Renal cortex interstitium (tissue), 3 donors: ENCODE data around the gene FFAR3. TPM values are rescaled to one million over a fixed set of nuclear protein-coding genes. Genes with fewer than 3 reads are reported as not detected.

Source experiments
- polyA plus RNA-seq, 3 donors: library from polyadenylated mRNA; unstranded; fragments of 120-200 nt; gene quantifications; one replicate each; pipeline ENCODE4 v1.2.1, GENCODE V29; 2013; ENCODE audit not compliant: insufficient read length in 3 of 3

FFAR3 gene
- polyA plus RNA-seq, 3 donors: 0.11 to 0.20 (median 0.17) TPM

Other genes starting within 250 kb of the FFAR3 start
- 10 to 100 TPM; 11.7 to 16.6 (median 12.0) TPM for gene FXYD3, start 242.6 kb upstream of the FFAR3 start, polyA plus RNA-seq
- 1 to 10 TPM; 2.0 to 2.5 (median 2.4) TPM for gene LGI4, start 223.4 kb upstream of the FFAR3 start, polyA plus RNA-seq
- 10 to 100 TPM; 22.3 to 27.3 (median 25.7) TPM for gene FXYD1, start 219.6 kb upstream of the FFAR3 start, polyA plus RNA-seq
- gene FXYD7, start 215.2 kb upstream of the FFAR3 start, polyA plus RNA-seq: under 1 TPM; 0.53 to 0.93 (median 0.86) TPM
- 10 to 100 TPM; 19.4 to 29.2 (median 22.0) TPM for gene FXYD5, start 203.7 kb upstream of the FFAR3 start, polyA plus RNA-seq
- gene FAM187B, start 129.7 kb upstream of the FFAR3 start, polyA plus RNA-seq: not detected
- gene LSR, start 109.5 kb upstream of the FFAR3 start, polyA plus RNA-seq: 10 to 100 TPM; 46.4 to 62.4 (median 60.5) TPM
- gene USF2, start 89.5 kb upstream of the FFAR3 start, polyA plus RNA-seq: 100 to 1,000 TPM; 158 to 185 (median 181) TPM
- gene HAMP, start 75.9 kb upstream of the FFAR3 start, polyA plus RNA-seq: under 1 TPM; 0.27 to 0.44 (median 0.29) TPM
- 1 to 10 TPM; 2.4 to 5.2 (median 4.8) TPM for gene MAG, start 66.3 kb upstream of the FFAR3 start, polyA plus RNA-seq
- gene CD22, start 29.3 kb upstream of the FFAR3 start, polyA plus RNA-seq: 10 to 100 TPM; 10.7 to 16.5 (median 12.5) TPM
- gene FFAR1, start 10.6 kb upstream of the FFAR3 start, polyA plus RNA-seq: under 1 TPM; 0.25 to 0.53 (median 0.52) TPM
- not detected for gene GPR42, start 12.6 kb downstream of the FFAR3 start, polyA plus RNA-seq
- under 1 TPM; 0.32 to 0.84 (median 0.55) TPM for gene FFAR2, start 89.8 kb downstream of the FFAR3 start, polyA plus RNA-seq
- gene KRTDAP, start 132.0 kb downstream of the FFAR3 start, polyA plus RNA-seq: 1 to 10 TPM in 2 of 3 donors, under 1 TPM in 1; 0.40 to 1.5 (median 1.1) TPM
- gene DMKN, start 155.2 kb downstream of the FFAR3 start, polyA plus RNA-seq: 100 to 1,000 TPM in 1 of 3 donors, 10 to 100 TPM in 2; 69.7 to 129 (median 73.6) TPM
- gene SBSN, start 169.9 kb downstream of the FFAR3 start, polyA plus RNA-seq: under 1 TPM in 1 of 3 donors, not detected in 2; 0.09 TPM
- not detected for gene GAPDHS, start 175.0 kb downstream of the FFAR3 start, polyA plus RNA-seq
- 10 to 100 TPM; 81.4 to 99.2 (median 94.4) TPM for gene TMEM147, start 187.2 kb downstream of the FFAR3 start, polyA plus RNA-seq
- under 1 TPM in 1 of 3 donors, not detected in 2; 0.11 TPM for gene ATP4A, start 205.2 kb downstream of the FFAR3 start, polyA plus RNA-seq
- gene PMIS2, start 227.7 kb downstream of the FFAR3 start, polyA plus RNA-seq: not detected